ENCODE data around the gene PMM1.
A peak's percentile ranks its signal among the peaks of the same experiment; 100 is the strongest.

Gene PMM1

GRCh38 chr22:41534219-41534618, 55.4 kb downstream of the PMM1 start:
- no peak for DNase-seq

- peak; percentile 75 for DNase-seq
These were observed 56.5 kb downstream of the PMM1 start for GRCh38 chr22:41532908-41533825.

GRCh38 chr22:41531715-41532477, 57.7 kb downstream of the PMM1 start:
- DNase-seq: no peak

GRCh38 chr22:41530890-41531714, 58.5 kb downstream of the PMM1 start:
- DNase-seq: no peak

GRCh38 chr22:41528938-41529561, 60.6 kb downstream of the PMM1 start:
- DNase-seq: no peak

- no peak for DNase-seq
These were observed 61.4 kb downstream of the PMM1 start for GRCh38 chr22:41528132-41528766.

Data from CD4-positive, alpha-beta T cell treated with Interleukin-6 for 4 hours (primary cell).